ENCODE measurements around the gene LCMT1.
"Not testable (repeated sequence)": the region's sequence is repeated elsewhere in the genome, so short reads cannot be mapped to it uniquely, and the experiment has no call there.

The LCMT1 gene

GRCh38 chr16:25151996-25152395, 40.5 kb downstream of the LCMT1 start:
- no peak for DNase-seq

- DNase-seq: no peak
These were observed 44.3 kb downstream of the LCMT1 start for GRCh38 chr16:25155553-25156460.

GRCh38 chr16:25157271-25157875, 45.8 kb downstream of the LCMT1 start:
- no peak for DNase-seq

GRCh38 chr16:25158401-25158800, 46.9 kb downstream of the LCMT1 start:
- no peak for DNase-seq

GRCh38 chr16:25161753-25162367, 50.3 kb downstream of the LCMT1 start:
- no peak for DNase-seq

GRCh38 chr16:25163683-25164082, 52.1 kb downstream of the LCMT1 start:
- DNase-seq: no peak

GRCh38 chr16:25165284-25165683, 53.7 kb downstream of the LCMT1 start:
- no peak for DNase-seq

- not testable (repeated sequence) for DNase-seq
These were observed 56.4 kb downstream of the LCMT1 start for GRCh38 chr16:25167920-25168319.

GRCh38 chr16:25171390-25171789, 59.8 kb downstream of the LCMT1 start:
- DNase-seq: no peak

GRCh38 chr16:25172831-25173230, 61.3 kb downstream of the LCMT1 start:
- DNase-seq: no peak

- DNase-seq: no peak
These were observed 62.7 kb downstream of the LCMT1 start for GRCh38 chr16:25174285-25174684.

- no peak for DNase-seq
These were observed 64.6 kb downstream of the LCMT1 start for GRCh38 chr16:25176136-25176535.

- no peak for DNase-seq
These were observed 65.9 kb downstream of the LCMT1 start for GRCh38 chr16:25177512-25177830.

- no peak for DNase-seq
These were observed 66.5 kb downstream of the LCMT1 start for GRCh38 chr16:25177831-25178688.

GRCh38 chr16:25181236-25181635, 69.7 kb downstream of the LCMT1 start:
- not testable (repeated sequence) for DNase-seq

- no peak for DNase-seq
These were observed 73.2 kb downstream of the LCMT1 start for GRCh38 chr16:25184771-25185170.

GRCh38 chr16:25187491-25187795, 75.9 kb downstream of the LCMT1 start:
- DNase-seq: no peak

- DNase-seq: no peak
These were observed 77.8 kb downstream of the LCMT1 start for GRCh38 chr16:25189305-25189704.

GRCh38 chr16:25192096-25192495, 80.6 kb downstream of the LCMT1 start:
- DNase-seq: no peak

GRCh38 chr16:25194273-25194878, 82.8 kb downstream of the LCMT1 start:
- DNase-seq: no peak

GRCh38 chr16:25198021-25198420, 86.5 kb downstream of the LCMT1 start:
- DNase-seq: no peak

- no peak for DNase-seq
These were observed 87.9 kb downstream of the LCMT1 start for GRCh38 chr16:25199457-25199856.

- DNase-seq: no peak
These were observed 99.2 kb downstream of the LCMT1 start for GRCh38 chr16:25210758-25211157.
